GM18498 (cell line): ENCODE results near the gene POR.
A peak's percentile ranks its signal among the peaks of the same experiment; 100 is the strongest.
"Not testable (repeated sequence)": the region's sequence is repeated elsewhere in the genome, so short reads cannot be mapped to it uniquely, and the experiment has no call there.

Experiments used
- ATAC-seq: cut with Tn5 transposase; IDR thresholded peaks from one replicate; pipeline ENCODE4 v1.9.1; 2021; ENCODE audit warnings: mild to moderate bottlenecking, moderate library complexity; ENCODE audit not compliant: unreplicated experiment

Gene POR

GRCh38 chr7:75914655-75915415 is at the start of gene POR:
Gene POR, plus strand, starts transcription at chr7:75915155. Its CDS starts 38,847 bp downstream, at chr7:75954002.
- ATAC-seq = peak; percentile 91

- ATAC-seq = no peak
These were observed 48.9 kb upstream of the POR start for GRCh38 chr7:75866114-75866488.

GRCh38 chr7:75866489-75867389 is 48.2 kb upstream of the POR start:
- peak; percentile 51 for ATAC-seq

- no peak for ATAC-seq
These were observed 47.6 kb upstream of the POR start for GRCh38 chr7:75867390-75867717.

GRCh38 chr7:75868153-75868552 is 46.8 kb upstream of the POR start:
- no peak for ATAC-seq

- ATAC-seq = no peak
These were observed 45.1 kb upstream of the POR start for GRCh38 chr7:75869776-75870379.

- ATAC-seq = no peak
These were observed 44.3 kb upstream of the POR start for GRCh38 chr7:75870557-75871161.

- no peak for ATAC-seq
These were observed 42.7 kb upstream of the POR start for GRCh38 chr7:75872073-75872782.

GRCh38 chr7:75874180-75874579 is 40.8 kb upstream of the POR start:
- ATAC-seq = not testable (repeated sequence)

- ATAC-seq = no peak
These were observed 39.6 kb upstream of the POR start for GRCh38 chr7:75875113-75876080.

GRCh38 chr7:75876126-75876881 is 38.7 kb upstream of the POR start:
- no peak for ATAC-seq

GRCh38 chr7:75878312-75878768 is 36.6 kb upstream of the POR start:
- ATAC-seq = peak; percentile 35

- peak; percentile 97 for ATAC-seq
These were observed 36.0 kb upstream of the POR start, which contains the start of gene RHBDD2 for GRCh38 chr7:75878769-75879611. Gene RHBDD2, plus strand, starts transcription at chr7:75879034. Its CDS starts 49 bp downstream, at chr7:75879083.

- no peak for ATAC-seq
These were observed 35.2 kb upstream of the POR start for GRCh38 chr7:75879771-75880184.

- no peak for ATAC-seq
These were observed 34.7 kb upstream of the POR start for GRCh38 chr7:75880242-75880641.

- ATAC-seq = no peak
These were observed 33.4 kb upstream of the POR start for GRCh38 chr7:75881436-75882095.

GRCh38 chr7:75883265-75883824 is 31.6 kb upstream of the POR start:
- ATAC-seq = not testable (repeated sequence)
